Osteocyte (in vitro differentiated cells): ENCODE data around the gene ACTG1. TPM values are rescaled to one million over a fixed set of nuclear protein-coding genes. Genes with fewer than 3 reads are reported as not detected.

Experiments
- DNase-seq: peaks from one replicate; pipeline ENCODE4 v3.0.0; 2021; ENCODE audit warnings: mixed read lengths; ENCODE audit not compliant: unreplicated experiment; ENCODE audit errors: extremely low spot score
- H3K27ac Mint-ChIP-seq: one replicate; pipeline ENCODE4 v1.8.0; 2021; ENCODE audit warnings: mild to moderate bottlenecking, mixed read lengths; ENCODE audit not compliant: unreplicated experiment
- H3K27me3 Mint-ChIP-seq: one replicate; pipeline ENCODE4 v1.8.0; 2021; ENCODE audit warnings: mixed read lengths; ENCODE audit not compliant: unreplicated experiment
- H3K36me3 Mint-ChIP-seq: one replicate; pipeline ENCODE4 v1.8.0; 2021; ENCODE audit warnings: mixed read lengths; ENCODE audit not compliant: unreplicated experiment
- H3K4me1 Mint-ChIP-seq: one replicate; pipeline ENCODE4 v1.8.0; 2021; ENCODE audit warnings: mixed read lengths; ENCODE audit not compliant: unreplicated experiment
- H3K4me3 Mint-ChIP-seq: one replicate; pipeline ENCODE4 v1.8.0; 2021; ENCODE audit warnings: mild to moderate bottlenecking, moderate library complexity, mixed read lengths; ENCODE audit not compliant: unreplicated experiment
- H3K9me3 Mint-ChIP-seq: one replicate; pipeline ENCODE4 v1.8.0; 2021; ENCODE audit warnings: mixed read lengths; ENCODE audit not compliant: unreplicated experiment
- total RNA-seq: library from RNA; stranded (reverse); gene quantifications from 2 replicates; pipeline ENCODE4 v1.2.1, GENCODE V29; 2021
- TF ChIP-seq, protein P1 (sequence below): fragments of 200-600 bp; sonication (generic); IDR thresholded peaks from 2 replicates; pipeline ENCODE4 v1.5.0; 2021; ENCODE audit warnings: antibody characterized with exemption, mild to moderate bottlenecking, moderate library complexity

ACTG1 gene
- total RNA-seq, 1 donor from 2014 or later = 4,267 TPM

DNA sequence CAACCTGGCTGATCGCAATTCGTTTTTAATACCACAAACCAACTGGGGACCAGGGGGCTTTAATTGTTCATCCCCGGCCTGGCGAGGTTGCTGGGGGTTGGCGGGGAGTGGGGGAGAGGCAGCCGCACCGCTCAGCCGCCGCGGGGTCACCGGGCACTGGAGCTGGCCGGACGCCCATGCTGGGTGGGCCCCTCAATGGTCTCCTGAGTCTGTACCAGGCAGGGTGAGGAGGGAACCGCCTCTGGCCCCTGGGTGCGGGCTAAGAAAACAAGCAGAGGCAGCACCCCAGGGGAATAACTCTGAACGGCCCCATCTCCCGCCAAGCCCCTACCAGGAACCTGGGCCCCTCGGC is 43.9 kb downstream of the ACTG1 start:
- Mint-ChIP-seq H3K9me3 (no peaks in the 10 kb centered on the region), H3K36me3 (peaks cover 12% of the 10 kb centered on the region), H3K27ac (no peak overlapping the region), H3K4me3 (no peak overlapping the region), H3K4me1 (peaks cover 19% of the 10 kb centered on the region), H3K27me3 (no peaks in the 10 kb centered on the region)
- DNase-seq = no peak
- TF ChIP-seq, protein P1, sequence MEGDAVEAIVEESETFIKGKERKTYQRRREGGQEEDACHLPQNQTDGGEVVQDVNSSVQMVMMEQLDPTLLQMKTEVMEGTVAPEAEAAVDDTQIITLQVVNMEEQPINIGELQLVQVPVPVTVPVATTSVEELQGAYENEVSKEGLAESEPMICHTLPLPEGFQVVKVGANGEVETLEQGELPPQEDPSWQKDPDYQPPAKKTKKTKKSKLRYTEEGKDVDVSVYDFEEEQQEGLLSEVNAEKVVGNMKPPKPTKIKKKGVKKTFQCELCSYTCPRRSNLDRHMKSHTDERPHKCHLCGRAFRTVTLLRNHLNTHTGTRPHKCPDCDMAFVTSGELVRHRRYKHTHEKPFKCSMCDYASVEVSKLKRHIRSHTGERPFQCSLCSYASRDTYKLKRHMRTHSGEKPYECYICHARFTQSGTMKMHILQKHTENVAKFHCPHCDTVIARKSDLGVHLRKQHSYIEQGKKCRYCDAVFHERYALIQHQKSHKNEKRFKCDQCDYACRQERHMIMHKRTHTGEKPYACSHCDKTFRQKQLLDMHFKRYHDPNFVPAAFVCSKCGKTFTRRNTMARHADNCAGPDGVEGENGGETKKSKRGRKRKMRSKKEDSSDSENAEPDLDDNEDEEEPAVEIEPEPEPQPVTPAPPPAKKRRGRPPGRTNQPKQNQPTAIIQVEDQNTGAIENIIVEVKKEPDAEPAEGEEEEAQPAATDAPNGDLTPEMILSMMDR = no peak

DNA sequence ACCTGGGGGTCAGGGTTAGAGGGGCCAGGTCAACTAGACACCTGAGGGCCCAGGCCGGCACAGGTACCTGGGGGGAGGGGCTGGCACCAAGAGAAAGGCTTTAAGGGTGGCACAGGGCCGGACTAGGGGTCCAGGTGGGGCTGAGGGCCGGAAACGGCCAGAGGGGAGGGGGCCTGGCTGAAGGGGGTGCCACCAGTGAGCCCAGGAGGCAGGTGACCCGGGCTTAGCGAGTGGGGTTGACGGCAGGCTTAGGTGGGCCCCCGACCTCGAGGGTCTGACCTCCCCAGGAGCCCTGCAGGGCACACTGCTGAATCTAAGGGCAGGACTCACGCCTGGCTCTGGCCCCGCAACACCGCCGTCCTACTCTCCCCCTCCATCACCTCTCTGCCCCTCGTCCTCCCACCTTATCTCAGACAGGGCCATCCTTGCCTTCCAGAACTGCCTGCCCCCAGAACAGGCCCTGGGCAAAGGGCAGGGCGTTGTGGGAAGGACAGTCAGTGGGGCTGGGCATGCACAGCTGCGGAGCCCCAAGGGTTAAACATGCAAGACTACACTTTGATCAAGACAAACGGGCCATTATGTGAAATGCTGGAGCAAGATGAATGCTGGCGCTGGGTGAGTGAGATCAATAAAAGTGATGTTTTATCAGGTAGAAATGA is 44.4 kb downstream of the ACTG1 start:
- no peak overlapping the region for H3K4me3 Mint-ChIP-seq
- peaks cover 18% of the 10 kb centered on the region for H3K4me1 Mint-ChIP-seq
- H3K27ac Mint-ChIP-seq = no peak overlapping the region
- TF ChIP-seq, protein P1 = no peak
- H3K36me3 Mint-ChIP-seq = peaks cover 12% of the 10 kb centered on the region
- no peak for DNase-seq
- H3K9me3 Mint-ChIP-seq = no peaks in the 10 kb centered on the region
- H3K27me3 Mint-ChIP-seq = no peaks in the 10 kb centered on the region

DNA sequence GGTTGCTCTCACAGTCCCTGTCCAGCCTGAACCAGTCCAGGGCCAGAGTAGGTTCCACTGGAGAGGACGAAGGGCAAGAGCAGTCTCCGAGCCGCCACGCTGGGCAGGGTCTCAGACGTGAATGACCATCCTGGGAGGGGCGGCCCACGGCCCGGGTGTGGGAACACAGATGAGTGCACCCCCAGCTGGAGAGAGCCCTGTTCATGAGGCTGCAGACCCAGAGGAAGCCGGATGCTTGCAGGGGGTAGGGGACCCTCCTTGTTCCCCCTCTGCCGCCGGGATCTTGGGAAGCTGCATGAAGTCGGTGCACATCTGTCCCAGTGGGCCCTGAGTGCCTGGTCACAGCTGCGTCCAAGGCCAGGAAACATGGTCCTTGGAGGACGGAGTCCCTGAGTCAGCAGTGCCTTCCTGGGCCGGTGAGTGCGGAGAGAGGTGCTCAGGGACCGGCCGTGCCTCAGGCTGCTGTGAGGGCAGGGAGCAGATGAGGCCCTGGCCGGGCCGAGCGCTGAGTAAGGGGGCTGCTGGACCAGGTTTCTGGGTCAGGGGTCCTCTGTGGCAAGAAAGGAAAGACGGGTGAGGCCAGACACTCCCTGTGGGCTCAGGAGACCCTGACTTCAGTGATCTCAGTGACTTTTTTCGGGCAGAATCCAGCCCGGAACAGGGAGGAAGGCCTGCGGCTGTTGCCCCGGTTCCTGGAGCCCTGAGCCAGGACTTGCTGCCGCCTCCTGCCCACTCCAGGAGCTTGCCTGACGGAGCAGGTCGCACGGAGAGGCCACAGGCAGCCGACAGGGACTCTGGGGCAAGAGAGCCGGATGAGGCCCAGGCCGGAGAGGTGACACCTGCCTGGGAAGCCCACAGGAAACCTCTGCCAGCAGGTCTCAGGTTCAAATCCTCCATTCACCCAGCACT is 45.8 kb downstream of the ACTG1 start:
- peaks cover 15% of the 10 kb centered on the region for H3K4me1 Mint-ChIP-seq
- no peak overlapping the region for H3K27ac Mint-ChIP-seq
- no peak overlapping the region for H3K4me3 Mint-ChIP-seq
- peaks cover 16% of the 10 kb centered on the region for H3K36me3 Mint-ChIP-seq
- no peaks in the 10 kb centered on the region for H3K27me3 Mint-ChIP-seq
- TF ChIP-seq, protein P1 = no peak
- H3K9me3 Mint-ChIP-seq = no peaks in the 10 kb centered on the region
- DNase-seq = no peak

DNA sequence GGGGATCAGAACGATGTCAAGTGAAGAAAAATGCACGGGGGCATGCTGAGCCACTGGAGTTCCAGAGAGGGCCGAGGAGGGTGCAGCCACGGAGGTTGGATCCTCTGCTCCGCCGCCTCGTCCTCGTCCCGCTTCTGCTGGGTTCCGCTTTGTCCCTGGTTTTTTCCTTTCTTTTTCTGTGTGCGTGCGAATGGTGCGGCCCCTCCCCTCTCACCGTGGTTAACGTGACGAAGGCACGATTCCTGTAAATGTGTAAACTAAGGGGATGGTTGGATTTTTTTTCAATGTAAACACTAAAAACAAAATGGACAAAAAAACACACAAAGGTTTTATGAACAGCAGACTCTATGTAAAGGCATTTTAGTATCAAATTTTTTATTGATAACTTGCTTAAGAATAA is 46.7 kb downstream of the ACTG1 start:
- Mint-ChIP-seq H3K4me3 (no peak overlapping the region), H3K36me3 (peaks cover 16% of the 10 kb centered on the region), H3K9me3 (no peaks in the 10 kb centered on the region), H3K4me1 (peaks cover 8% of the 10 kb centered on the region), H3K27me3 (no peaks in the 10 kb centered on the region), H3K27ac (no peak overlapping the region)
- TF ChIP-seq, protein P1 = no peak
- no peak for DNase-seq

DNA sequence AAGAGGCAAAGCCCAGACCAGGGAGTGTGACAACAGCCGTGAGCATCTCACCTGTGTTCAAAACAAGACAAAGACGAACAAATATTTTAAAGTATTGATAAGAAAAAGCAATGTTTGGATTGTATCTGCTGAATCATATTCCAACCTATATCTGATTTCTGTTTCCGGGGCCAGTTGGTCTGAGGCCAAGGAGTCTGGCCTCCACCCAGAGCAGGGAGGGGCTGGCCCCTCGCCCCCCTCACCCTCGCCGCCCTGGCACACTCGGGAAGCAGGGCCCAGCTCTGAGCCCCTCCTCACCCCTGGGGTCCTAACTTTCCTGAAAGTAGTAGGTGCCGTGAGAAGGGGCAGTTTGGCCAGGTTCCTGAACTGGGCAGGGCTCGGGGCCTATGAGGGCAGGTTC is 48.0 kb downstream of the ACTG1 start:
- Mint-ChIP-seq H3K4me1 (peaks cover 2% of the 10 kb centered on the region), H3K27ac (peak overlapping the region; percentile 4), H3K36me3 (peaks cover 16% of the 10 kb centered on the region), H3K9me3 (no peaks in the 10 kb centered on the region), H3K27me3 (no peaks in the 10 kb centered on the region), H3K4me3 (no peak overlapping the region)
- TF ChIP-seq, protein P1 = no peak
- no peak for DNase-seq
